A549 (cell line): ENCODE measurements around the gene FAM110D. TPM values are rescaled to one million over a fixed set of nuclear protein-coding genes. Genes with fewer than 3 reads are reported as not detected.

Source experiments
- ATAC-seq, 2 experiments: fragments of 200-7000 bp in 1 of 2; fragments of >200 bp in 1 of 2; cut with Nextera tagmentation in 1 of 2; cut with Tn5 transposase in 1 of 2; 3 replicates each; pipeline versions ENCODE4 v1.8.0 to v1.9.1; 2018 to 2020; ENCODE audit warnings: mild to moderate bottlenecking in 1 of 2, moderate library complexity in 1 of 2
- CTCF ChIA-PET: fragments of 300-600 bp; sonication (Branson Sonifier 250); formaldehyde crosslinking; extraction: SDS; loops from one replicate; lab custom pipeline; 2021; ENCODE audit warnings: antibody characterized with exemption, inconsistent platforms; lab: Yijun Ruan, JAX
- POLR2A ChIA-PET: fragments of 350-600 bp; formaldehyde crosslinking; extraction: SDS; loops from one replicate; lab custom pipeline; 2021; ENCODE audit warnings: antibody characterized with exemption, inconsistent platforms; lab: Yijun Ruan, JAX
- DNase-seq, 2 experiments: peaks; one replicate each; pipeline versions ENCODE4 v3.0.0 to v3.0.0-alpha.2; 2011 to 2016; ENCODE audit warnings: low read depth in 1 of 2, low spot score in 1 of 2
- FAIRE-seq: peaks from 2 replicates; lab custom pipeline; 2011; peaks lifted over from hg19 to GRCh38; lab: Jason Lieb, UNC
- H3K27ac ChIP-seq, 2 experiments: fragments of >200 bp; sonication (Bioruptor Twin); formaldehyde crosslinking; 3 replicates each; pipeline ENCODE4 v1.5.1; 2016 to 2017
- H3K4me1 ChIP-seq: fragments of >200 bp; sonication (Bioruptor Twin); formaldehyde crosslinking; 3 replicates; pipeline ENCODE4 v1.6.1; 2016
- H3K4me2 ChIP-seq: fragments of >200 bp; sonication (Bioruptor Twin); formaldehyde crosslinking; 3 replicates; pipeline ENCODE4 v1.6.1; 2016
- H3K4me3 ChIP-seq: fragments of >200 bp; sonication (Bioruptor Twin); formaldehyde crosslinking; 3 replicates; pipeline ENCODE4 v1.5.1; 2016
- H3K9me3 ChIP-seq: fragments of >200 bp; sonication (Bioruptor Twin); formaldehyde crosslinking; 3 replicates; pipeline ENCODE4 v1.6.1; 2016
- CHD4 ChIP-seq: fragments of 200-600 bp; sonication (generic); IDR thresholded peaks from 2 replicates; pipeline ENCODE4 v1.6.1; 2016; ENCODE audit warnings: antibody characterized with exemption, mild to moderate bottlenecking, borderline replicate concordance
- CTCF ChIP-seq: fragments of >200 bp; sonication (Bioruptor Twin); formaldehyde crosslinking; IDR thresholded peaks from 3 replicates; pipeline ENCODE4 v1.5.1; 2016
- EHF ChIP-seq: fragments of 250-450 bp; sonication (Bioruptor Pico); IDR thresholded peaks from 2 replicates; pipeline ENCODE4 v1.5.0; 2020; ENCODE audit warnings: mild to moderate bottlenecking
- FOSL2 ChIP-seq, 2 experiments: fragments of 450-650 bp in 1 of 2; fragments of >200 bp in 1 of 2; sonication (Bioruptor Twin) in 1 of 2; formaldehyde crosslinking; IDR thresholded peaks; 2 replicates each; pipeline versions ENCODE4 v1.5.0 to v1.6.1; 2016 to 2020; ENCODE audit warnings: mild to moderate bottlenecking in 1 of 2, moderate library complexity in 1 of 2
- GATA3 ChIP-seq: IDR thresholded peaks from 2 replicates; pipeline ENCODE4 v1.6.1; 2012; ENCODE audit warnings: borderline replicate concordance
- HMGXB4 ChIP-seq: fragments of 250-450 bp; sonication (Bioruptor Pico); IDR thresholded peaks from 2 replicates; pipeline ENCODE4 v1.5.0; 2021; ENCODE audit warnings: mild to moderate bottlenecking, moderate library complexity, borderline replicate concordance
- HOXB13 ChIP-seq: fragments of 250-450 bp; sonication (Bioruptor Pico); IDR thresholded peaks from 2 replicates; pipeline ENCODE4 v1.5.0; 2020; ENCODE audit warnings: low read depth, mild to moderate bottlenecking, moderate library complexity
- KDM1A ChIP-seq: fragments of 200-600 bp; sonication (generic); IDR thresholded peaks from 2 replicates; pipeline ENCODE4 v1.6.1; 2016; ENCODE audit warnings: low read depth, mild to moderate bottlenecking
- MAFK ChIP-seq: fragments of 450-650 bp; IDR thresholded peaks from 2 replicates; pipeline ENCODE4 v1.6.1; 2014; ENCODE audit not compliant: partially characterized antibody
- MAZ ChIP-seq: fragments of 150-350 bp; IDR thresholded peaks from 2 replicates; pipeline ENCODE4 v1.6.1; 2014; ENCODE audit warnings: antibody characterized with exemption, low read depth, low read length, borderline replicate concordance
- MYC ChIP-seq: IDR thresholded peaks from 2 replicates; pipeline ENCODE4 v1.6.1; 2012; ENCODE audit warnings: mild to moderate bottlenecking, inconsistent platforms, low read length, improper control_type of control experiment, borderline replicate concordance
- NFE2L2 ChIP-seq: fragments of 150-350 bp; conservative IDR thresholded peaks from 2 replicates; pipeline ENCODE4 v1.6.1; 2014; ENCODE audit warnings: low read length
- NR3C1 ChIP-seq: fragments of >200 bp; sonication (Bioruptor Twin); formaldehyde crosslinking; IDR thresholded peaks from 3 replicates; pipeline ENCODE4 v1.6.1; 2017
- POLR2A ChIP-seq: IDR thresholded peaks from 2 replicates; pipeline ENCODE4 v1.6.1; 2012; ENCODE audit warnings: mild to moderate bottlenecking, low read length
- POLR2AphosphoS2 ChIP-seq: conservative IDR thresholded peaks from 2 replicates; pipeline ENCODE4 v1.6.1; 2012; ENCODE audit warnings: low read length, improper control_type of control experiment, inconsistent platforms
- RAD21 ChIP-seq, 2 experiments: fragments of >200 bp in 1 of 2; sonication (Bioruptor Twin) in 1 of 2; formaldehyde crosslinking in 1 of 2; IDR thresholded peaks in 1 of 2; conservative IDR thresholded peaks in 1 of 2; 2 replicates in 1 of 2; 3 replicates in 1 of 2; pipeline ENCODE4 v1.6.1; 2012 to 2018; ENCODE audit warnings: inconsistent platforms in 1 of 2
- RARB ChIP-seq: fragments of 250-450 bp; sonication (Bioruptor Pico); IDR thresholded peaks from 2 replicates; pipeline ENCODE4 v1.8.0; 2021; ENCODE audit warnings: mild to moderate bottlenecking, moderate library complexity
- RNF2 ChIP-seq: fragments of 200-600 bp; sonication (generic); IDR thresholded peaks from 2 replicates; pipeline ENCODE4 v1.6.1; 2016; ENCODE audit warnings: low read depth, mild to moderate bottlenecking, antibody characterized with exemption, moderate library complexity, borderline replicate concordance
- TP53 ChIP-seq: fragments of 250-450 bp; sonication (Bioruptor Pico); IDR thresholded peaks from 2 replicates; pipeline ENCODE4 v1.5.0; 2021; ENCODE audit warnings: mild to moderate bottlenecking, moderate library complexity
- ZSCAN20 ChIP-seq: fragments of 250-450 bp; sonication (Bioruptor Pico); IDR thresholded peaks from 2 replicates; pipeline ENCODE4 v1.8.0; 2022; ENCODE audit warnings: mild to moderate bottlenecking, moderate library complexity
- WGBS: methylation state at CpG from one replicate; pipeline ENCODE4 v1.1.6; 2017; ENCODE audit errors: missing lambda C conversion rate; 5-methylcytosine and 5-hydroxymethylcytosine counted together
- polyA plus RNA-seq, 4 experiments: library from polyadenylated mRNA; depleted of rRNA in 3 of 4; stranded (reverse); fragments of >200 nt; fragmentation: RNase III in 1 of 4; extraction: RNeasy Plus Mini Kit Qiagen cat#74134 plus additional on column Dnase treatment in 1 of 4; gene quantifications; 2 replicates in 3 of 4; 3 replicates in 1 of 4; pipeline ENCODE4 v1.2.3, GENCODE V29; 2011 to 2017
- TF ChIP-seq, protein P1 (sequence below): fragments of 450-650 bp; IDR thresholded peaks from 2 replicates; pipeline ENCODE4 v1.6.1; 2014; ENCODE audit warnings: antibody characterized with exemption
- TF ChIP-seq, protein P2 (sequence below): fragments of >200 bp; sonication (Bioruptor Twin); formaldehyde crosslinking; IDR thresholded peaks from 3 replicates; pipeline ENCODE4 v1.6.1; 2016
- TF ChIP-seq, protein P3 (sequence below): fragments of 200-600 bp; sonication (generic); IDR thresholded peaks from 2 replicates; pipeline ENCODE4 v1.6.1; 2016; ENCODE audit warnings: antibody characterized with exemption, mild to moderate bottlenecking, moderate library complexity
- TF ChIP-seq, protein P4 (sequence below): IDR thresholded peaks from 2 replicates; pipeline ENCODE4 v1.6.1; 2012; ENCODE audit warnings: low read depth, borderline replicate concordance

FAM110D gene
- polyA plus RNA-seq, 2 of the 4 experiments (the other 2 are of a cell fraction), result 0.04 TPM

GRCh38 chr1:26138974-26139558 lies 19.8 kb upstream of the FAM110D start:
- TF ChIP-seq HOXB13 (CRISPR knock-in tag) (no peak), KDM1A (no peak), HMGXB4 (no peak), MYC (no peak), MAFK (no peak), NFE2L2 (no peak), CHD4 (no peak), FOSL2 (IDR thresholded peaks at IDR 0.05) (no peak), FOSL2 (CRISPR knock-in tag; IDR thresholded peaks at IDR 0.05) (no peak)
- DNase-seq, result no peak
- no peak for FAIRE-seq
- POLR2A ChIA-PET, result no interaction called here
- Histone ChIP-seq H3K4me2 (no peak overlapping the region), H3K27ac (no peak overlapping the region), H3K4me3 (no peak overlapping the region), H3K9me3 (no peaks in the 10 kb centered on the region), H3K4me1 (no peaks in the 10 kb centered on the region)
- no peak for ATAC-seq
- 48% methylated on average over 3 of the region's 3 CpGs for WGBS
- CTCF ChIA-PET, result interaction anchor here (0.6 to 2.1 kb wide), 10 partner anchors 12 to 104 kb away, joined by 3 to 9 read pairs (median 4); no protein-coding TSS in a partner anchor

- DNase-seq, result no peak
- Histone ChIP-seq H3K27ac (no peak overlapping the region), H3K9me3 (no peaks in the 10 kb centered on the region), H3K4me2 (no peak overlapping the region)
- CTCF ChIA-PET, result interaction anchor here (1.0 to 10.3 kb wide), 6 partner anchors 9 to 38 kb away, joined by 3 to 143 read pairs (median 4); partner anchors contain the start of genes FAM110D, PDIK1L and ZNF593
- FAIRE-seq, result no peak
- no peak for TF ChIP-seq MAZ
- TF ChIP-seq FOSL2 (IDR thresholded peaks at IDR 0.05), result no peak
- TF ChIP-seq FOSL2 (CRISPR knock-in tag; IDR thresholded peaks at IDR 0.05), result no peak
- no peak for TF ChIP-seq POLR2AphosphoS2
- TF ChIP-seq, protein P1, sequence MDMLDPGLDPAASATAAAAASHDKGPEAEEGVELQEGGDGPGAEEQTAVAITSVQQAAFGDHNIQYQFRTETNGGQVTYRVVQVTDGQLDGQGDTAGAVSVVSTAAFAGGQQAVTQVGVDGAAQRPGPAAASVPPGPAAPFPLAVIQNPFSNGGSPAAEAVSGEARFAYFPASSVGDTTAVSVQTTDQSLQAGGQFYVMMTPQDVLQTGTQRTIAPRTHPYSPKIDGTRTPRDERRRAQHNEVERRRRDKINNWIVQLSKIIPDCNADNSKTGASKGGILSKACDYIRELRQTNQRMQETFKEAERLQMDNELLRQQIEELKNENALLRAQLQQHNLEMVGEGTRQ, result no peak
- TF ChIP-seq RARB, result no peak
- TF ChIP-seq RNF2, result no peak
- no peak for TF ChIP-seq CTCF
- no peak for TF ChIP-seq EHF (CRISPR knock-in tag)
- no peak for TF ChIP-seq TP53 (CRISPR knock-in tag)
- TF ChIP-seq MYC, result no peak
- TF ChIP-seq HOXB13 (CRISPR knock-in tag), result no peak
- TF ChIP-seq, protein P2, sequence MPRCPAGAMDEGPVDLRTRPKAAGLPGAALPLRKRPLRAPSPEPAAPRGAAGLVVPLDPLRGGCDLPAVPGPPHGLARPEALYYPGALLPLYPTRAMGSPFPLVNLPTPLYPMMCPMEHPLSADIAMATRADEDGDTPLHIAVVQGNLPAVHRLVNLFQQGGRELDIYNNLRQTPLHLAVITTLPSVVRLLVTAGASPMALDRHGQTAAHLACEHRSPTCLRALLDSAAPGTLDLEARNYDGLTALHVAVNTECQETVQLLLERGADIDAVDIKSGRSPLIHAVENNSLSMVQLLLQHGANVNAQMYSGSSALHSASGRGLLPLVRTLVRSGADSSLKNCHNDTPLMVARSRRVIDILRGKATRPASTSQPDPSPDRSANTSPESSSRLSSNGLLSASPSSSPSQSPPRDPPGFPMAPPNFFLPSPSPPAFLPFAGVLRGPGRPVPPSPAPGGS, result no peak
- no peak for TF ChIP-seq GATA3
- TF ChIP-seq CHD4, result no peak
- no peak for TF ChIP-seq ZSCAN20
- TF ChIP-seq, protein P3, sequence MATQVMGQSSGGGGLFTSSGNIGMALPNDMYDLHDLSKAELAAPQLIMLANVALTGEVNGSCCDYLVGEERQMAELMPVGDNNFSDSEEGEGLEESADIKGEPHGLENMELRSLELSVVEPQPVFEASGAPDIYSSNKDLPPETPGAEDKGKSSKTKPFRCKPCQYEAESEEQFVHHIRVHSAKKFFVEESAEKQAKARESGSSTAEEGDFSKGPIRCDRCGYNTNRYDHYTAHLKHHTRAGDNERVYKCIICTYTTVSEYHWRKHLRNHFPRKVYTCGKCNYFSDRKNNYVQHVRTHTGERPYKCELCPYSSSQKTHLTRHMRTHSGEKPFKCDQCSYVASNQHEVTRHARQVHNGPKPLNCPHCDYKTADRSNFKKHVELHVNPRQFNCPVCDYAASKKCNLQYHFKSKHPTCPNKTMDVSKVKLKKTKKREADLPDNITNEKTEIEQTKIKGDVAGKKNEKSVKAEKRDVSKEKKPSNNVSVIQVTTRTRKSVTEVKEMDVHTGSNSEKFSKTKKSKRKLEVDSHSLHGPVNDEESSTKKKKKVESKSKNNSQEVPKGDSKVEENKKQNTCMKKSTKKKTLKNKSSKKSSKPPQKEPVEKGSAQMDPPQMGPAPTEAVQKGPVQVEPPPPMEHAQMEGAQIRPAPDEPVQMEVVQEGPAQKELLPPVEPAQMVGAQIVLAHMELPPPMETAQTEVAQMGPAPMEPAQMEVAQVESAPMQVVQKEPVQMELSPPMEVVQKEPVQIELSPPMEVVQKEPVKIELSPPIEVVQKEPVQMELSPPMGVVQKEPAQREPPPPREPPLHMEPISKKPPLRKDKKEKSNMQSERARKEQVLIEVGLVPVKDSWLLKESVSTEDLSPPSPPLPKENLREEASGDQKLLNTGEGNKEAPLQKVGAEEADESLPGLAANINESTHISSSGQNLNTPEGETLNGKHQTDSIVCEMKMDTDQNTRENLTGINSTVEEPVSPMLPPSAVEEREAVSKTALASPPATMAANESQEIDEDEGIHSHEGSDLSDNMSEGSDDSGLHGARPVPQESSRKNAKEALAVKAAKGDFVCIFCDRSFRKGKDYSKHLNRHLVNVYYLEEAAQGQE, result no peak
- no peak for TF ChIP-seq RAD21 (conservative IDR thresholded peaks at IDR 0.05 in 1 of 2, IDR thresholded peaks at IDR 0.05 in 1 of 2)
- TF ChIP-seq NR3C1, result no peak
- TF ChIP-seq, protein P4, sequence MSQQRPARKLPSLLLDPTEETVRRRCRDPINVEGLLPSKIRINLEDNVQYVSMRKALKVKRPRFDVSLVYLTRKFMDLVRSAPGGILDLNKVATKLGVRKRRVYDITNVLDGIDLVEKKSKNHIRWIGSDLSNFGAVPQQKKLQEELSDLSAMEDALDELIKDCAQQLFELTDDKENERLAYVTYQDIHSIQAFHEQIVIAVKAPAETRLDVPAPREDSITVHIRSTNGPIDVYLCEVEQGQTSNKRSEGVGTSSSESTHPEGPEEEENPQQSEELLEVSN, result no peak
- no peak for TF ChIP-seq POLR2A
- TF ChIP-seq, all 56 proteins: peak for 0
- POLR2A ChIA-PET, result no interaction called here
- no peak for ATAC-seq
- whole genome bisulfite sequencing, result 91% methylated on average over 8 of the region's 8 CpGs
- no peaks in the 10 kb centered on the region for H3K4me1 ChIP-seq
- no peak overlapping the region for H3K4me3 ChIP-seq
These were observed 16.7 kb upstream of the FAM110D start for GRCh38 chr1:26142159-26142558.
